NCI-H187 (cell line): ENCODE data around the gene ITPKC.
A peak's percentile ranks its signal among the peaks of the same experiment; 100 is the strongest.
"Not testable (repeated sequence)": the region's sequence is repeated elsewhere in the genome, so short reads cannot be mapped to it uniquely, and the experiment has no call there.

Source experiments
- DNase-seq, 2 experiments: peaks; one replicate each; lab custom pipeline; 2025; lab: John Stamatoyannopoulos, UW

ITPKC gene

GRCh38 chr19:40741527-40742390 is 24.8 kb downstream of the ITPKC start:
- DNase-seq = no peak

DNA sequence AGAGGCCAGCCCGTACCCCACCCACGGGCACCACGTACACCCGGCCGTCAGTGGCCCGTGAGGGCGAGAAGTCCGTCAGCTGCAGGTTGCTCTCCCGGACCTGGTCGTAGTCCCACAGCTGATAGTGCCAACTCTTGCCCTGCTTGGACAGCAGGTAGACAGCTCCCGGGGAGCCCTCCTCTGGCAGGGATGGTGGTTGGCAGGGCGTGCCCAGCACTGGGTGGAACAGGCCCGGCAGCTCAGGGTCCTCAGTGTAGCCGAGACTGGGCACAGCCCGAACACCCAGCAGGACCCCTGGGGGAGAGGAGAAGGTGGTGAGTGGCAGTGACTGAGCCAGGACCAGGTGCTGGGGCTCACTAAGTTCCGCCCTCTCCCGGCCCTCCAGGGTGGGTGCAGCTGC is 25.6 kb downstream of the ITPKC start:
- DNase-seq = no peak

GRCh38 chr19:40742886-40743285 is 26.0 kb downstream of the ITPKC start:
- DNase-seq = no peak

- no peak for DNase-seq
These were observed 27.0 kb downstream of the ITPKC start for GRCh38 chr19:40743926-40744325.

DNA sequence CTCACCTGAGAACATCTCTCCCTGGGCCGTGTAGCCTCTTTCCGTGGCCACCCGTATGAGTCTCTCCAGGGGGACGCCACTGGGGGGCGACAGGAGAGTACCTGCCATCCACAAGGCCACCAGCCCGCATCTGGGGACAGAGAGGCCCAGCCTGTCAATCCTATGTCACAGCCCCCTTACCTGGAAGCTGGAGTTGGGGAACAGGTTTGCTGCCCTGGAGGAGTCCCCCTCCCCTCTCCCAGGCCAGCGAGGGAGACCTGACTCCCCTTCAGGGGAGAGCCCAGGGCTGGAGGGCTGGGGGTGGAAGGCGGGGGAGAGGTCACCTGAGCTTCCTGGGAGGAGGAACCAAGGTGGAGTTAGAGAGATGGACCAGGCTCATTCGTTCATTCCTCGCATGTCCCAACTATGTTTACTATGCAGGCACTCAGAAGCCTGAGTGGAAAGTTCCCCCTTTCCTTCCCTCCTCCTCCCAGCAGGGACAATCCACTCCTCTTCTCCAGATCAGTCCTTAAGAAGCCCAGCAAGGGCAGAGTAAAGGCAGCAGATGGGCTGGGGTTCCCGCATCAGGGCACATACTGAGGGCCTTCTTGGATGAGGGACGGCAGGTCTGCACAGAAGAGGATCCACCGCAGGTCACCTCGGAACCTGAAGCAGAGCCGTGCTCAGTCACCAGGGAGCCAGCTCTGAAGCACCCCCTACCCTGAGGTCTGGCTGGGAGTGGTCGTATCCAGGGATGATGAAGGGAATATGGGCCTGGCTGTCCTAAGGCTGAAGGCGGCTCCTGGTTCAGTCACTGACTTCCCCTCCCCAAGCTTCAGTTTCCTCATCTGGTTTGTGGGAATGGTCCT is 27.9 kb downstream of the ITPKC start:
- DNase-seq = no peak

DNA sequence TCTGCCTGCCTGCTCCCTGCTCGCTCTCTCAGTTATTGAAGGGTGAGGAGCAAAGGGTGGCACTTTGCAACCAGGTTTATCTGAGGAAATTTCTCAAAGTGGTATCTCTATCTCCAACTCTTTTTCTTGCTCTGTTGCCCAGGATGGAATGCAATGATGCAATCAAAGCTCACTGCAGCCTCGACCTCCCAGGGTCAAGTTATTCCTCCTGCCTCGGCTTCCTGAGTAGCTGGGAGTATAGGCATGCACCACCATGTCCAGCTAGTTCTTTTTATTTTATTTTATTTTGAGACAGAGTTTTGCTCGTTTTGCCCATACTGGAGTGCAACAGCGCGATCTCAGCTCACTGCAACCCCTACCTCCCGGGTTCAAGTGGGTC is 28.5 kb downstream of the ITPKC start:
- no peak for DNase-seq

DNA sequence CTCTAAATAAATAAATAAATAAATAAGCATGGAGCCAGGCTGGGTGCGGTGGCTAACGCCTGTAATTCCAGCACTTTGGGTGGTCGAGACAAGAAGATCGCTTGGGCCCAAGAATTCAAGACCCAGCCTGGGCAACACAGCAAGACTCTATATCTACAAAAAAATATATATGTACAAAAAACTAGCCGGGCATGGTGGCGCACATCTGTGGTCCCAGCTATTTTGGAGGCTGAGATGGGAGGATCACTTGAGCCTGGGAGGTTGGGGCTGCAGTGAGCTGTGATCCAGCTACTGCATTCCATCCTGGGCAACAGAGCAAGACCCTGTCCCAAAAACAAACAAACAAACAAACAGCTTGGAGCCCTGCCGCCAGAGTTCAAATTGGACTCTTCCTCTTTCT is 30.6 kb downstream of the ITPKC start:
- no peak for DNase-seq

- DNase-seq = peak; percentile 99
These were observed 33.4 kb downstream of the ITPKC start, which contains the start of gene ACTMAP for GRCh38 chr19:40750058-40750873. Gene ACTMAP, minus strand, starts transcription at chr19:40750477. Its CDS starts 674 bp downstream, at chr19:40749803.

DNA sequence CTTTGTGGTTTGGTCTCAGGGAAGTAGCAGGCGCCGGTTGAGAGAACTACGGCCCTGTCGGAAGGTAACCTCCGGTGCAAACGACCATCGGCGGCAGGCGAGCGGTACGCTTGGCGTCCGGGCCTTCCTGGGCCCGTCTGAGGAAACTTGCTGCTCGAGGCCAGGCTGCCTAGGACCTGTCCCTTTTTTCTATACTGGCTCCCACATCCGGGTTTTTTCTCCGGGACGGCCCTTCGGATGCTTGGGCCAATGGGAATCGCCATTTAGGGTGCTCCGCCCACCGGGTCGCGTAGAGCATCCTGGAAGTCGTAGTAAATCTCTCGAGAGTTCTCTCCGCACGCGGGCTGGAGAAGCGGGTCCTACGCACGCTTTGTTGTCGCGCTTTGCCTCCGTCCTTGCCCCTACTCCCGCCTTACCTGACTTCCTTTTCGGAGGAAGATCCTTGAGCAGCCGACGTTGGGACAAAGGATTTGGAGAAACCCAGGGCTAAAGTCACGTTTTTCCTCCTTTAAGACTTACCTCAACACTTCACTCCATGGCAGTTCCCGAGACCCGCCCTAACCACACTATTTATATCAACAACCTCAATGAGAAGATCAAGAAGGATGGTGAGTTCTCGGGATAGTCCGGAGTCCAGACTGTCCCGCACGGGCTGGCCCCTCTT is 34.1 kb downstream of the ITPKC start, which contains the start of gene SNRPA:
Gene SNRPA, plus strand, starts transcription at position 330 of the 664 bp plus-strand sequence. Its CDS starts 206 bp downstream, at position 536.
- DNase-seq = peak; percentile 95 to 99

DNA sequence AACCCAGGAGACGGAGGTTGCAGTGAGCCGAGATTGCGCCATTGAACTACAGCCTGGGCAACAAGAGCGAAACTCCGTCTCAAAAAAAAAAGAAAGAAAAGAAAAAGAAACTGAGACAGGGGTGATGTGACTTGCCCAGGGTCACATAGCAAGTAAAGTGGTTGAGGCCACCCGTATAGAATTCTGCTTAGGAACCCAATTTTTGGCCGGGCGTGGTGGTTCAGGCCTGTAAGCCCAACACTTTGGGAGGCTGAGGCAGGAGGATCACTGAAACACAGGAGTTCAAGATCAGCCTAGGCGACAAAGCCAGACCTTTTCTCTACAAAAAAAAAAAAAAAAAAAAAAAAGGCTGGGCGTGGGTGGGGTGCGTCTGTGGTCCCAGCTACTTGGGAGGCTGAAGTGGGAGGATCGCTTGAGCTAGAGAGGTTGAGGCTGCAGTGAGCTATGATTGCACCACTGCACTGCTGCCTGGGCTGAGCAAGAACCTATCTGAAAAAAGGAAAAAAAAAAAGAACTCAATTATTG is 35.4 kb downstream of the ITPKC start:
- DNase-seq = no peak

GRCh38 chr19:40754611-40755247 is 37.8 kb downstream of the ITPKC start:
- DNase-seq = no peak

GRCh38 chr19:40755248-40755624 is 38.3 kb downstream of the ITPKC start:
- no peak for DNase-seq

GRCh38 chr19:40755791-40756190 is 38.9 kb downstream of the ITPKC start:
- DNase-seq = no peak

- no peak for DNase-seq
These were observed 39.7 kb downstream of the ITPKC start for GRCh38 chr19:40756502-40757110.

DNA sequence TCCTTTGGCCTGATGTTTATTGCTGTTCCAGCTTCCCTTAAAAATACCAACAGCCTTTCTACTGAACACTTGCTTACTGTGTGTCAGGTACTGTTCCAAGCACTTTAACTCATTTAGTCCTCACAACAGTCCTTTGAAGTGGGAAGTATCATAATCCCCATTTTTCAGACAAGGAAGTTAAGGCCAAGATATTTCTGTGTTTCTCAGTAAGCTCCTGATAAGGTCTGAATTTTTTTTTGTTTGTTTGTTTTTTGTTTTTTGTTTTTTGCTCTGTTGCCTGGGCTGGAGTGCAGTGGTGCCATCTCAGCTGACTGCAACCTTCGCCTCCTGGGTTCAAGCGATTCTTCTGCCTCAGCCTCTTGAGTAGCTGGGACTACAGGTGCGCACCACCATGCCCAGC is 41.6 kb downstream of the ITPKC start:
- no peak for DNase-seq

DNA sequence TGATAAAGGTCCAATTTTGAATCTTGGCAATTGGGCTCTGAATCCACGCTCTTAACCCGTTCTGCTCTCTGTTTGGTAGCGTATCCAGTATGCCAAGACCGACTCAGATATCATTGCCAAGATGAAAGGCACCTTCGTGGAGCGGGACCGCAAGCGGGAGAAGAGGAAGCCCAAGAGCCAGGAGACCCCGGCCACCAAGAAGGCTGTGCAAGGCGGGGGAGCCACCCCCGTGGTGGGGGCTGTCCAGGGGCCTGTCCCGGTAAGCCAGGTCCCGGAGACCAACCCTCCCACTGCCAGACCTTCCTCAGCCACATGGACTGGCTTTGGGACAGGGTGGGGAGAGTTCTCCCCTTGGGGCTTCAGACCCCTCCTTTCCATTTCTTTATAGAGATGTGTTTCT is 42.4 kb downstream of the ITPKC start:
- no peak for DNase-seq

DNA sequence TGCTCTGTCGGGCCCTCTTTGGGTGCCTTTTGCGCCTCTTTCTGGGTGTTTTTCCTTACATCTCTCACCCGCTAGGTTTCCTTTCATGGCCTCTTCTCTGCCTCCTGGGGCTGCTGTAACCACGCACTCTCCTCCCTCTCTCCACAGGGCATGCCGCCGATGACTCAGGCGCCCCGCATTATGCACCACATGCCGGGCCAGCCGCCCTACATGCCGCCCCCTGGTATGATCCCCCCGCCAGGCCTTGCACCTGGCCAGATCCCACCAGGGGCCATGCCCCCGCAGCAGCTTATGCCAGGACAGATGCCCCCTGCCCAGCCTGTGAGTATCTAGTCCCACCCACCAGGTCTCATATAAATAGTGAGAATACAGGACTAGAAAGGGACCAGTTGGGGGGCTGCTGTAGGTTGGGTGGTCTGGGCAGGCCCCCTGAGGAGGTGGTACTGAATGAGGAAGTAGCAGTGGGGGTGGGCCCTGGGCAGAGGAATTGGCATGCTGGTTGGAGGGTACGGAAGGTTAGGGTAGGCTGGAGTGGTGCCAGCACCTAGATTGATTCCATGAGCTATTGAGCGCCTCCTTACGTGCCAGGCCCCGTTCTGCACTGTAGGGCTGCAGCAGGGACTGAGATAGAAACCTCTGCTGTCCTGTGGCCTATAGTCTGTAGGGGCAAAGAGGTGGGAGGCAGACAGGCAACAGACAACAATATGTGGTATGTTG is 46.0 kb downstream of the ITPKC start:
- DNase-seq = no peak

- no peak for DNase-seq
These were observed 46.6 kb downstream of the ITPKC start for GRCh38 chr19:40763526-40763925.

DNA sequence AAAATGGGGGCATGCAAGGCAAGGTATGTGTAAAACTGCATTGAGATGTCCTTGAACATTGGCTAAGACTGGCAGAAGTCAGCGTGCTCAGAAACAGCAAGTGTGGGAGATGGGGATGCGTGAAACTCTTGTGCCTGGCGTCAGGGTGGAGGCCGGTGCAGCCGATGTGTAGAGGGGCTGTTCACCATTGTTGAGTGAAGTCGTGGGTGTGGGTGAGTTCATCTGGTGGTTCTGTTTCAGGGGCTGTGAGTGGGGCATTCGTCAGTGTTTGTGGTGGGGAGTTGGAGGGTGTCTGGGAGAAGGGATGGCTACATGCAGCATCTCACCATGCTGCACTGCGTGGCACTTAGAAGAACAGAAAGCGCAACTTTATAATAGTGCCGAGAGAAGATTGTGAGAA is 47.1 kb downstream of the ITPKC start:
- no peak for DNase-seq

- not testable (repeated sequence) for DNase-seq
These were observed 49.5 kb downstream of the ITPKC start for GRCh38 chr19:40766385-40766784.
